Calu3 (cell line): Measurements from ENCODE around the gene ACAP3. TPM values are rescaled to one million over a fixed set of nuclear protein-coding genes. Genes with fewer than 3 reads are reported as not detected.

Source experiments
- BruUV-seq: library from RNA; stranded (reverse); fragments of 400-500 nt; replicated peaks from 2 replicates; lab custom pipeline; 2021; lab: Mats Ljungman, UMichigan
- CTCF ChIA-PET: fragments of 300-600 bp; sonication (Branson Sonifier 250); formaldehyde crosslinking; loops from one replicate; lab custom pipeline; 2022; ENCODE audit warnings: antibody characterized with exemption; lab: Charles Lee
- DNase-seq: peaks from one replicate; pipeline ENCODE4 v3.0.0; 2022
- H3K27ac Mint-ChIP-seq: one replicate; pipeline ENCODE4 v1.8.0; 2022; ENCODE audit warnings: mixed read lengths; ENCODE audit not compliant: unreplicated experiment
- H3K27me3 Mint-ChIP-seq: one replicate; pipeline ENCODE4 v1.8.0; 2022; ENCODE audit warnings: mixed read lengths; ENCODE audit not compliant: unreplicated experiment
- H3K36me3 Mint-ChIP-seq: one replicate; pipeline ENCODE4 v1.8.0; 2022; ENCODE audit warnings: mild to moderate bottlenecking, moderate library complexity, mixed read lengths; ENCODE audit not compliant: insufficient read depth, unreplicated experiment
- H3K4me1 Mint-ChIP-seq: one replicate; pipeline ENCODE4 v1.8.0; 2022; ENCODE audit warnings: mild to moderate bottlenecking, low read depth, mixed read lengths; ENCODE audit not compliant: unreplicated experiment
- H3K4me3 Mint-ChIP-seq: one replicate; pipeline ENCODE4 v1.8.0; 2022; ENCODE audit warnings: mild to moderate bottlenecking, low read depth, moderate library complexity, mixed read lengths; ENCODE audit not compliant: unreplicated experiment
- H3K9me3 Mint-ChIP-seq: one replicate; pipeline ENCODE4 v1.8.0; 2022; ENCODE audit warnings: low read depth, mixed read lengths; ENCODE audit not compliant: unreplicated experiment
- intact Hi-C: fragments of 100-400 bp; cut with micrococcal nuclease; formaldehyde crosslinking; loops from one replicate; pipeline ENCODE4 v1.10.0; 2022; ENCODE audit not compliant: unreplicated experiment
- microRNA-seq: library from miRNA; unstranded; fragments of <30 nt; microRNA quantifications from one replicate; pipeline ENCODE4 v1.2.0, GENCODE V29; 2022
- total RNA-seq: library from RNA; stranded (reverse); gene quantifications from 2 replicates; pipeline ENCODE4 v1.2.3, GENCODE V29; 2022
- TF ChIP-seq, protein P1 (sequence below): fragments of 200-600 bp; IDR thresholded peaks from one replicate; pipeline ENCODE4 v1.8.0; 2022; ENCODE audit warnings: antibody characterized with exemption; ENCODE audit not compliant: unreplicated experiment

ACAP3 gene
- total RNA-seq, 1 experiment from 2014 or later = 41.1 TPM

DNA sequence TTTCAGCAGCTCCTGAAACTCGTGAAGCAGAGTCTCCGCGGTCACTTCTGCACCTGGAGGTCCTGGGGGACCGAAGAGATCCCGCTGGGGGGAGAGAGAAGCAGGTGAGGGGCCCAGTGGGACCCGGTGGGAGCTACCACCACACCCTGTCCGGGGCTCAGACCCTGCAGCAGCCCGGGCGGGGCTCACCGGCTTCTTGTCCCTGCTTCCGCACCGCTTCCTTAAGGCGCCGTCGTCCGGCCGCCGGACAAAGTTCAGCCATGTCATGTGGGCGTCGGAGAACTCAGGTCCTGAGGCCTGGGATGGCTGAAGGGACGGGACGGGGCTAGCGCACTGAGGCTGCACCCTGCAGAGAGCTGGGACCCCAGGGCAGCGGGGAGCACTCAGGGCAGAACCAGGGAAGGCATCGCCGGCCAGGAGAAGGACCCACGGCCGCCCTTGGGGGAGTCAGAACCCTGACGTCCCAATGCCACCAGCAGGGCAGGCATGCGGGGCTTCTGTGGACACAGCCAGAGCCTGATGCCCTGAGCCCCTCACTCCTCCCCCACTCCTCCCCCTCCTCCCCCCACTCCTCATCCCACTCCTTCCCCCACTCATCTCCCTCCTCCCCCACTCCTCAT lies 63.4 kb downstream of the ACAP3 start:
- no peaks in the 10 kb centered on the region for H3K4me1 Mint-ChIP-seq
- intact Hi-C loops = no loop called here
- TF ChIP-seq, protein P1, sequence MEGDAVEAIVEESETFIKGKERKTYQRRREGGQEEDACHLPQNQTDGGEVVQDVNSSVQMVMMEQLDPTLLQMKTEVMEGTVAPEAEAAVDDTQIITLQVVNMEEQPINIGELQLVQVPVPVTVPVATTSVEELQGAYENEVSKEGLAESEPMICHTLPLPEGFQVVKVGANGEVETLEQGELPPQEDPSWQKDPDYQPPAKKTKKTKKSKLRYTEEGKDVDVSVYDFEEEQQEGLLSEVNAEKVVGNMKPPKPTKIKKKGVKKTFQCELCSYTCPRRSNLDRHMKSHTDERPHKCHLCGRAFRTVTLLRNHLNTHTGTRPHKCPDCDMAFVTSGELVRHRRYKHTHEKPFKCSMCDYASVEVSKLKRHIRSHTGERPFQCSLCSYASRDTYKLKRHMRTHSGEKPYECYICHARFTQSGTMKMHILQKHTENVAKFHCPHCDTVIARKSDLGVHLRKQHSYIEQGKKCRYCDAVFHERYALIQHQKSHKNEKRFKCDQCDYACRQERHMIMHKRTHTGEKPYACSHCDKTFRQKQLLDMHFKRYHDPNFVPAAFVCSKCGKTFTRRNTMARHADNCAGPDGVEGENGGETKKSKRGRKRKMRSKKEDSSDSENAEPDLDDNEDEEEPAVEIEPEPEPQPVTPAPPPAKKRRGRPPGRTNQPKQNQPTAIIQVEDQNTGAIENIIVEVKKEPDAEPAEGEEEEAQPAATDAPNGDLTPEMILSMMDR = no peak
- CTCF ChIA-PET = no interaction called here
- H3K4me3 Mint-ChIP-seq = peak overlapping the region; percentile 36
- H3K27me3 Mint-ChIP-seq = no peaks in the 10 kb centered on the region
- no peak overlapping the region for H3K27ac Mint-ChIP-seq
- DNase-seq = peak; percentile 55
- H3K9me3 Mint-ChIP-seq = no peaks in the 10 kb centered on the region
- no TSS peak for BruUV-seq
- H3K36me3 Mint-ChIP-seq = peaks cover 15% of the 10 kb centered on the region

DNA sequence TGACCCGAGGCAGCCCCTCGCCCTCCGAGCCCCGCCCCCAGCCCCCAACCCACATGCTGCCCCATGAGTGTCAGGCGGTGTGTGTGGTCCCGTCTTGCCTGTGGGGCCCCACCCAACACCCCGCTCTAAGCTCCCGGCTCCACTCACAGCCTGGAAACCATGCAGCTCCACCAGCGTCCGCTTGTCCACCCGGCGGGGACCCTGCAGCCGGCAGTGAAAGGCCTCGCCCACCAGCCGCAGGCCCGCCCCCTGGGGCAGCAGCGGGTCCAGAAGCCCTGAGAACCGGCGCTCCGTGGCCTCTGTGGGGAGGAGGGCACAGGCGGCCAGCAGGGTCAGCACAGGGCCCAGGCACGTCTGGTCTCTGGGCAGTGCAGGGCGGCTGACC lies 63.9 kb downstream of the ACAP3 start:
- Mint-ChIP-seq H3K4me3 (peak overlapping the region; percentile 36), H3K36me3 (peaks cover 19% of the 10 kb centered on the region), H3K27ac (no peak overlapping the region), H3K4me1 (no peaks in the 10 kb centered on the region), H3K27me3 (no peaks in the 10 kb centered on the region), H3K9me3 (no peaks in the 10 kb centered on the region)
- CTCF ChIA-PET = no interaction called here
- intact Hi-C loops = no loop called here
- DNase-seq = no peak
- no TSS peak for BruUV-seq
- TF ChIP-seq, protein P1 = no peak

DNA sequence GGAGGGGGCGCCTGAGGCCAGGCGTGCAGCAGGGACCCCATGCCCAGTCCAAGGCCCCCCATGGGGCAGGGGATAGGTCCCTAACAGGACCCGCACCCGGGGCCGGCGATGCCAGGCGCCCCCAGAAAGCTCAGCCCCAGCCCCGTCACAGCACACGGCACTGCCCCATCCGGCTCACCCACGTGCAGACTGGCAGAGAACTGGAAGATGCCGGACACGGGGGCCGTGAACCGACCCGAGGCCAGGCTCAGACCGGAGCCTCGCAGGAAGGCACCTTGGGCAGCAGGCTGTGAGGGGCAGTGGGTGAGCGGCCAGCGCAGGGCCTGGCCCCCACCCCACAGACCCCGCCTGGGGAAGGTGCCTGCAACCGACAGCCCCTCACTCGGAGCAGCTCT lies 64.5 kb downstream of the ACAP3 start:
- no peaks in the 10 kb centered on the region for H3K9me3 Mint-ChIP-seq
- no TSS peak for BruUV-seq
- no peak overlapping the region for H3K4me3 Mint-ChIP-seq
- TF ChIP-seq, protein P1 = no peak
- H3K27ac Mint-ChIP-seq = no peak overlapping the region
- intact Hi-C loops = no loop called here
- H3K36me3 Mint-ChIP-seq = peaks cover 25% of the 10 kb centered on the region
- CTCF ChIA-PET = no interaction called here
- DNase-seq = no peak
- H3K4me1 Mint-ChIP-seq = no peaks in the 10 kb centered on the region
- no peaks in the 10 kb centered on the region for H3K27me3 Mint-ChIP-seq

DNA sequence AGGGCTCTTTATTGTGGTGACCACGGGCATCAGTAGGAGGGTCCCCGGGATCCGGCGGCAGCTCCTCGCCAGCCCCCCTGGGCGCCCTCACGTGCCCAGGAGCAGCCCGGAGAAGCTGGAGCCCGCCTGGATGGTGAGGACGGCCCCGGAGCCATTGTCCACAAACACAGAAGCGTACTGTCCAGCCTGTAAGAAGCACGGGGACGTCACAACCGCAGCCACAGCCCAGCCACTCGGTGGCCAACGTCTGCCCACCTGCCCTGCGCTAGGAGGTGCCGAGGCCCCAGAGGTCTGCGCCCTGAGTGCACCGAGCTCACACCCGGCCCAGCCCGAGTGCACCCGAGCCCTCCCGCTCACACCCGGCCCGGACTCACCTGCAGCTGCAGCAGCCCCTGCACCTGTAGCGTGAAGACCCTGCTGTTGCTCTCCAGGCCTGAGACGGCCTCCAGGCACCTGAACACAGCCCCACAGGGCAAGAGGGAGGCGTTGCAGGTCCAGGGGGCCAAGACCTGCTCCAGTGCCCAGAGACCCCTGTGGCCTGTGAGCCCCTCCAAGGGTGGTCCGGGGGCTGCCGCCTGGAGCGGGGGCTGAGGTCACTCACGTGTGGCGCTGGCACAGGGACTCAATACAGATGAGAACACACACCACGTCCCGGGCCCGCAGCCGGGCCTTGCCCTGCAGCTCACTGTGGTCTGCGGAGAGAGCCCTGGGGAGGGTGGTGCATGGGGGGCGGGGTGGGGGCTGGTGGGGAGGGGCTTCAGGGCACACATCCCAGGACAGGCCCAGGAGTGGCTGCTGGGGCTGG lies 65.1 kb downstream of the ACAP3 start:
- no peak for DNase-seq

More for the DNA sequence above, 65.1 kb downstream of the ACAP3 start:
- Mint-ChIP-seq H3K4me3 (no peak overlapping the region), H3K27me3 (no peaks in the 10 kb centered on the region), H3K9me3 (no peaks in the 10 kb centered on the region), H3K36me3 (peaks cover 26% of the 10 kb centered on the region), H3K4me1 (no peaks in the 10 kb centered on the region), H3K27ac (no peak overlapping the region)
- intact Hi-C loops = no loop called here
- TF ChIP-seq, protein P1 = no peak
- BruUV-seq = no TSS peak
- CTCF ChIA-PET = no interaction called here

Small RNA genes lying within 50 kb of the gene (microRNA-seq; reads per million reads assigned to microRNA genes)
- gene MIR6726 (4.6 reads per million, percentile 11 among the genes with 10 or more reads in this experiment), gene MIR6727 (2.1 reads per million), gene MIR6808 (not detected)

Other genes starting within 250 kb of the ACAP3 start
- gene RNF223, start 233.6 kb downstream of the ACAP3 start, total RNA-seq = 5.0 and 5.6 TPM in 2 replicates
- 32.4 and 34.7 TPM in 2 replicates for gene C1orf159, start 191.8 kb downstream of the ACAP3 start, total RNA-seq
- 2.4 and 3.5 TPM in 2 replicates for gene TTLL10, start 134.1 kb downstream of the ACAP3 start, total RNA-seq
- 0.66 TPM in 1 of 2 replicates, not detected in the other for gene TNFRSF18, start 101.3 kb downstream of the ACAP3 start, total RNA-seq
- not detected in 2 replicates for gene TNFRSF4, start 93.8 kb downstream of the ACAP3 start, total RNA-seq
- 128 and 161 TPM in 2 replicates for gene SDF4, start 75.9 kb downstream of the ACAP3 start, total RNA-seq
- 23.4 and 25.9 TPM in 2 replicates for gene B3GALT6, start 75.7 kb downstream of the ACAP3 start, total RNA-seq
- 2.0 and 4.2 TPM in 2 replicates for gene C1QTNF12, start 61.2 kb downstream of the ACAP3 start, total RNA-seq
- gene UBE2J2, start 34.1 kb downstream of the ACAP3 start, total RNA-seq = 45.6 and 50.0 TPM in 2 replicates
- 2.5 and 4.1 TPM in 2 replicates for gene SCNN1D, start 27.5 kb downstream of the ACAP3 start, total RNA-seq
- gene PUSL1, start 667 bp upstream of the ACAP3 start, total RNA-seq = 22.7 and 24.7 TPM in 2 replicates
- 110 and 117 TPM in 2 replicates for gene INTS11, start 16.7 kb upstream of the ACAP3 start, total RNA-seq
- 20.1 and 23.7 TPM in 2 replicates for gene CPTP, start 16.9 kb upstream of the ACAP3 start, total RNA-seq
- gene TAS1R3, start 23.4 kb upstream of the ACAP3 start, total RNA-seq = 0.24 and 0.42 TPM in 2 replicates
- 83.9 and 90.9 TPM in 2 replicates for gene DVL1, start 41.5 kb upstream of the ACAP3 start, total RNA-seq
- gene MXRA8, start 50.6 kb upstream of the ACAP3 start, total RNA-seq = not detected in 2 replicates
- gene AURKAIP1, start 67.3 kb upstream of the ACAP3 start, total RNA-seq = 98.9 and 107 TPM in 2 replicates
- 166 and 172 TPM in 2 replicates for gene CCNL2, start 91.4 kb upstream of the ACAP3 start, total RNA-seq
- gene MRPL20, start 99.4 kb upstream of the ACAP3 start, total RNA-seq = 81.2 and 99.1 TPM in 2 replicates
- not detected in 2 replicates for gene ANKRD65, start 113.3 kb upstream of the ACAP3 start, total RNA-seq
- 78.7 and 78.9 TPM in 2 replicates for gene VWA1, start 127.8 kb upstream of the ACAP3 start, total RNA-seq
- gene ATAD3C, start 141.8 kb upstream of the ACAP3 start, total RNA-seq = 0.29 and 0.45 TPM in 2 replicates
- gene ATAD3B, start 163.8 kb upstream of the ACAP3 start, total RNA-seq = 46.3 and 56.4 TPM in 2 replicates
- gene ATAD3A, start 204.2 kb upstream of the ACAP3 start, total RNA-seq = 46.2 and 54.4 TPM in 2 replicates
- gene TMEM240, start 232.7 kb upstream of the ACAP3 start, total RNA-seq = 5.0 and 5.1 TPM in 2 replicates